Common myeloid progenitor, CD34-positive (primary cell): Measurements from ENCODE around the gene MRPL32.

Experiments
- CTCF ChIA-PET: fragments of 350-600 bp; sonication (Branson Sonifier 250); formaldehyde crosslinking; loops from one replicate; lab custom pipeline; 2021; ENCODE audit warnings: antibody characterized with exemption; lab: Charles Lee
- POLR2A ChIA-PET: fragments of 350-600 bp; sonication (Branson Sonifier 250); formaldehyde crosslinking; loops from one replicate; lab custom pipeline; 2021; ENCODE audit warnings: antibody characterized with exemption; lab: Charles Lee
- DNase-seq, 3 donors: peaks; one replicate each; pipeline versions ENCODE4 v3.0.0 to v3.0.0-alpha.2; 2013
- H3K27ac ChIP-seq, 2 experiments: 1 replicate in 1 of 2; 2 replicates in 1 of 2; pipeline ENCODE4 v1.7.0; 2013; ENCODE audit warnings: inconsistent platforms in 2 of 2, low read length in 2 of 2, mild to moderate bottlenecking in 2 of 2, low read depth in 1 of 2, moderate library complexity in 1 of 2; ENCODE audit not compliant: severe bottlenecking in 2 of 2, insufficient read depth in 1 of 2, poor library complexity in 1 of 2
- H3K27me3 ChIP-seq, 5 experiments: replicated peaks in 2 of 5; 1 replicate in 3 of 5; 2 replicates in 2 of 5; pipeline versions ENCODE4 v1.6.1 to v1.7.0; 2013; ENCODE audit warnings: low read length in 4 of 5, mild to moderate bottlenecking in 2 of 5, moderate library complexity in 2 of 5, inconsistent platforms in 1 of 5; ENCODE audit not compliant: insufficient read depth in 5 of 5, control insufficient read depth in 4 of 5
- H3K36me3 ChIP-seq, 4 experiments: 1 replicate in 2 of 4; 2 replicates in 2 of 4; pipeline versions ENCODE4 v1.6.1 to v1.7.0; 2013; ENCODE audit warnings: low read length in 3 of 4, control low read depth in 1 of 4, mild to moderate bottlenecking in 1 of 4; ENCODE audit not compliant: control insufficient read depth in 4 of 4, insufficient read depth in 4 of 4
- H3K4me1 ChIP-seq, 4 experiments: 1 replicate in 3 of 4; 2 replicates in 1 of 4; pipeline versions ENCODE4 v1.6.1 to v1.7.1; 2013; ENCODE audit warnings: low read length in 3 of 4, mild to moderate bottlenecking in 3 of 4, control low read depth in 1 of 4, inconsistent platforms in 1 of 4, moderate library complexity in 1 of 4; ENCODE audit not compliant: control insufficient read depth in 4 of 4, insufficient read depth in 4 of 4; ENCODE audit errors: control extremely low read depth in 1 of 4
- H3K4me3 ChIP-seq, 7 experiments: 1 replicate in 4 of 7; 2 replicates in 3 of 7; pipeline versions ENCODE4 v1.5.1 to v1.7.0; 2013; ENCODE audit warnings: mild to moderate bottlenecking in 7 of 7, low read length in 6 of 7, moderate library complexity in 6 of 7, inconsistent platforms in 2 of 7, low read depth in 2 of 7, control low read depth in 1 of 7; ENCODE audit not compliant: insufficient read depth in 4 of 7, control insufficient read depth in 1 of 7; ENCODE audit errors: extremely low read depth in 1 of 7
- H3K9me3 ChIP-seq, 5 experiments: 1 replicate in 4 of 5; 2 replicates in 1 of 5; pipeline versions ENCODE4 v1.6.1 to v1.7.1; 2013; ENCODE audit warnings: low read length in 4 of 5, mild to moderate bottlenecking in 2 of 5, inconsistent platforms in 1 of 5, low read depth in 1 of 5, moderate library complexity in 1 of 5; ENCODE audit not compliant: control insufficient read depth in 4 of 5, insufficient read depth in 2 of 5; ENCODE audit errors: control extremely low read depth in 1 of 5
- WGBS: methylation state at CpG from one replicate; pipeline ENCODE4 v1.1.5; 2013; ENCODE audit not compliant: insufficient coverage; 5-methylcytosine and 5-hydroxymethylcytosine counted together

MRPL32 gene

GRCh38 chr7:42900842-42901241 lies 31.3 kb upstream of the MRPL32 start:
- H3K4me3 ChIP-seq, result no peak overlapping the region
- CTCF ChIA-PET, result no interaction called here
- peaks cover 0 to 7% (median 3%) of the 10 kb centered on the region in 4 experiments for H3K4me1 ChIP-seq
- POLR2A ChIA-PET, result no interaction called here
- no peaks in the 10 kb centered on the region for H3K27me3 ChIP-seq
- DNase-seq, result no peak
- H3K27ac ChIP-seq, result no peak overlapping the region
- H3K9me3 ChIP-seq, result no peaks in the 10 kb centered on the region
- no peaks in the 10 kb centered on the region for H3K36me3 ChIP-seq

GRCh38 chr7:42902331-42902730 lies 29.8 kb upstream of the MRPL32 start:
- no peaks in the 10 kb centered on the region for H3K36me3 ChIP-seq
- no peak overlapping the region for H3K27ac ChIP-seq
- no peaks in the 10 kb centered on the region for H3K27me3 ChIP-seq
- ChIA-PET POLR2A (no interaction called here), CTCF (no interaction called here)
- 33% methylated on average over 3 of the region's 3 CpGs for WGBS
- no peak overlapping the region for H3K4me3 ChIP-seq
- DNase-seq, result peak in 2 of 3 donors; percentile 45 to 60
- no peaks in the 10 kb centered on the region for H3K9me3 ChIP-seq
- peaks cover 0 to 10% (median 4%) of the 10 kb centered on the region in 4 experiments for H3K4me1 ChIP-seq

- ChIA-PET CTCF (interaction anchor here (1.0 kb wide), 1 partner anchor 25 kb away, joined by 3 read pairs; no protein-coding TSS in a partner anchor), POLR2A (no interaction called here)
- WGBS, result 100% methylated on average over 1 of the region's 1 CpG
- DNase-seq, result no peak
- H3K4me1 ChIP-seq, result peaks cover 6 to 17% (median 11%) of the 10 kb centered on the region in 4 experiments
- no peak overlapping the region for H3K27ac ChIP-seq
- no peaks in the 10 kb centered on the region for H3K36me3 ChIP-seq
- no peaks in the 10 kb centered on the region for H3K9me3 ChIP-seq
- H3K4me3 ChIP-seq, result no peak overlapping the region
- H3K27me3 ChIP-seq, result no peaks in the 10 kb centered on the region
Measured at GRCh38 chr7:42906181-42906580, 26.0 kb upstream of the MRPL32 start.

- peaks cover 6 to 18% (median 13%) of the 10 kb centered on the region in 4 experiments for H3K4me1 ChIP-seq
- no peaks in the 10 kb centered on the region for H3K27me3 ChIP-seq
- no peaks in the 10 kb centered on the region for H3K36me3 ChIP-seq
- no peak overlapping the region for H3K4me3 ChIP-seq
- ChIA-PET CTCF (no interaction called here), POLR2A (no interaction called here)
- no peak overlapping the region for H3K27ac ChIP-seq
- H3K9me3 ChIP-seq, result no peaks in the 10 kb centered on the region
- no peak for DNase-seq
Measured at GRCh38 chr7:42907316-42907715, 24.9 kb upstream of the MRPL32 start.

- Histone ChIP-seq H3K9me3 (no peaks in the 10 kb centered on the region), H3K4me3 (peak overlapping the region in 1 of 7 experiments; percentile 78), H3K4me1 (peaks cover 6 to 38% (median 26%) of the 10 kb centered on the region in 4 experiments), H3K27me3 (no peaks in the 10 kb centered on the region), H3K27ac (no peak overlapping the region), H3K36me3 (peaks cover under 1 to 2% (median 2%) of the 10 kb centered on the region in 4 experiments)
- 100% methylated on average over 2 of the region's 2 CpGs for WGBS
- no peak for DNase-seq
- POLR2A ChIA-PET, result no interaction called here
- CTCF ChIA-PET, result interaction anchor here (0.9 to 1.7 kb wide), 5 partner anchors 10 to 31 kb away, joined by 3 to 7 read pairs (median 4); no protein-coding TSS in a partner anchor
Measured at GRCh38 chr7:42910306-42910705, 21.9 kb upstream of the MRPL32 start.

- ChIA-PET CTCF (interaction anchor here (0.9 to 1.4 kb wide), 3 partner anchors 9 to 30 kb away, joined by 3 to 6 read pairs (median 3); no protein-coding TSS in a partner anchor), POLR2A (interaction anchor here (1.0 kb wide), 1 partner anchor 20 kb away, joined by 3 read pairs; the partner anchor contains the start of genes MRPL32 and PSMA2)
- Histone ChIP-seq H3K9me3 (no peaks in the 10 kb centered on the region), H3K4me1 (peaks cover 6 to 35% (median 26%) of the 10 kb centered on the region in 4 experiments), H3K27ac (peak within 1 kb of the TSS; percentile 68 to 69), H3K36me3 (peaks cover 2 to 13% (median 10%) of the 10 kb centered on the region in 4 experiments), H3K4me3 (peak within 1 kb of the TSS; percentile 73 to 88 (median 80)), H3K27me3 (no peaks in the 10 kb centered on the region)
- DNase-seq, result peak; percentile 93 to 96 (median 95)
- WGBS, result under 1% methylated on average over 78 of the region's 95 CpGs
Measured at GRCh38 chr7:42911454-42912447, 20.4 kb upstream of the MRPL32 start, which contains the start of gene C7orf25. C7orf25 (minus strand) TSS chr7:42912070; CDS start chr7:42910900, 1,170 bp downstream.

GRCh38 chr7:42913591-42913990 lies 18.6 kb upstream of the MRPL32 start:
- H3K27ac ChIP-seq, result peak overlapping the region in 1 of 2 experiments; percentile 46
- no peaks in the 10 kb centered on the region for H3K9me3 ChIP-seq
- ChIA-PET POLR2A (no interaction called here), CTCF (no interaction called here)
- peaks cover 2 to 26% (median 23%) of the 10 kb centered on the region in 4 experiments for H3K36me3 ChIP-seq
- 0% methylated on average over 1 of the region's 2 CpGs for whole genome bisulfite sequencing
- no peaks in the 10 kb centered on the region for H3K27me3 ChIP-seq
- peak; percentile 23 to 75 (median 59) for DNase-seq
- H3K4me1 ChIP-seq, result peaks cover 6 to 35% (median 26%) of the 10 kb centered on the region in 4 experiments
- H3K4me3 ChIP-seq, result no peak overlapping the region
